ENCODE measurements around the gene SOBP. TPM values are rescaled to one million over a fixed set of nuclear protein-coding genes. Genes with fewer than 3 reads are reported as not detected.

Gene SOBP
- total RNA-seq, 6 donors from 2014 or later: 4.4 to 25.1 (median 12.4) TPM

DNA sequence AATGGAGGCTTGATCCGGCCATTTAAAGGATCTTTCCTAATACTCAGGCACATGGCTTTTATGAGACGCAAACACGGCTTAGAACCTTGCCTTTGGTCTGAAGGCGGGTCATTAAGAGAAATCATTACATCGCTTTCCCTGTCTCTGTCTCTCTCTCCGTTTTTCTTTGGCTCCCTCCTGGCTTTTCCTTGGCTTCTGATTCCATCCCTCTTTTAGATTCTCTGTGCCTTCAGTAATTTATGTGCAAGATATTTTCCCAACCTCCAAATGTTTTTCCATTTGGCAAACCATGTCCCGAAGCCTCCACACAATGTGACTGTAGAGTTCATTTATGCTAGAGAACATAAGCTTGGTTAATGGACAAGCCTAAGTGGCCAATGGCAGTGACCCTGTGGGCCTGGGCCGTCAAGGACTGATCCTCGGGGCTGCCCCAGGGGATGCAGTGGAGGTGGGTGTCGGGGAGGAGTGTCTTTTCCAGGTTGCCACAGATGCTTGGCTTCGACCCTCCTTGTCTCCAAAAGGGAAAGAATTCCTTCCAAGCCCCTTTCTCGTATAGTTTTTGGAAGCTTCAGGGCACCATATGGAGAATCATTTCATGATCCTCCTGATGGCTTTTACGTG lies 177.2 kb downstream of the SOBP start:
- no peak for DNase-seq
- no peak for ATAC-seq (ENCODE audit: low FRiP score in 2 of 2)
- Histone ChIP-seq H3K36me3 (no peaks in the 10 kb centered on the region), H3K27ac (no peak overlapping the region), H3K4me1 (peaks cover 10 to 15% (median 12%) of the 10 kb centered on the region in 4 donors), H3K27me3 (no peaks in the 10 kb centered on the region), H3K4me3 (no peak overlapping the region), H3K9me3 (no peaks in the 10 kb centered on the region)
- TF ChIP-seq POLR2AphosphoS5 (IDR thresholded peaks at IDR 0.05) (no peak), EP300 (IDR thresholded peaks at IDR 0.05) (no peak), POLR2A (IDR thresholded peaks at IDR 0.05) (no peak)
- TF ChIP-seq, protein P1, sequence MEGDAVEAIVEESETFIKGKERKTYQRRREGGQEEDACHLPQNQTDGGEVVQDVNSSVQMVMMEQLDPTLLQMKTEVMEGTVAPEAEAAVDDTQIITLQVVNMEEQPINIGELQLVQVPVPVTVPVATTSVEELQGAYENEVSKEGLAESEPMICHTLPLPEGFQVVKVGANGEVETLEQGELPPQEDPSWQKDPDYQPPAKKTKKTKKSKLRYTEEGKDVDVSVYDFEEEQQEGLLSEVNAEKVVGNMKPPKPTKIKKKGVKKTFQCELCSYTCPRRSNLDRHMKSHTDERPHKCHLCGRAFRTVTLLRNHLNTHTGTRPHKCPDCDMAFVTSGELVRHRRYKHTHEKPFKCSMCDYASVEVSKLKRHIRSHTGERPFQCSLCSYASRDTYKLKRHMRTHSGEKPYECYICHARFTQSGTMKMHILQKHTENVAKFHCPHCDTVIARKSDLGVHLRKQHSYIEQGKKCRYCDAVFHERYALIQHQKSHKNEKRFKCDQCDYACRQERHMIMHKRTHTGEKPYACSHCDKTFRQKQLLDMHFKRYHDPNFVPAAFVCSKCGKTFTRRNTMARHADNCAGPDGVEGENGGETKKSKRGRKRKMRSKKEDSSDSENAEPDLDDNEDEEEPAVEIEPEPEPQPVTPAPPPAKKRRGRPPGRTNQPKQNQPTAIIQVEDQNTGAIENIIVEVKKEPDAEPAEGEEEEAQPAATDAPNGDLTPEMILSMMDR (IDR thresholded peaks at IDR 0.05): no peak
- WGBS, 2 donors: 88% methylated on average over 12 to 13 of the region's 13 CpGs

DNA sequence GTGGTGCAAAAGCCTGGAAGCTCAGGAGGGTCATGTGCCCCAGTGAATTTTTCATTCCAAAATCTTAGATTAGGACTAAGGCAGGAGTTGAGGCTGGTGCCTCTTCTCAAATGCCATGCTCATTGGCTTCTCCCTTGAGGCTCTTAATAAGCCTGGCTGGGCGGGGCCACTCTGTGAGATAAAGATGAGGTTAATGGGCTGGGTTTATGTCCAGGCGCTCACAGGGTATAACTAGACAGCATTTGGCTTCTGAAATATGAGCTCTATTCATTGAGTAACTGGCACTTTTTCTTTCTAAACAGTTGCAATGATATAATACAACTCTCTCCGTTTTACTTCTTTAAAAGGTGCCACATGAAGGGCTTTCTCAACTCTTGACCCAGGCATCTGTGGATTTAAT lies 177.9 kb downstream of the SOBP start:
- Histone ChIP-seq H3K36me3 (no peaks in the 10 kb centered on the region), H3K4me1 (peaks cover 10 to 15% (median 12%) of the 10 kb centered on the region in 4 donors), H3K4me3 (no peak overlapping the region), H3K9me3 (no peaks in the 10 kb centered on the region), H3K27me3 (no peaks in the 10 kb centered on the region), H3K27ac (no peak overlapping the region)
- TF ChIP-seq POLR2AphosphoS5 (IDR thresholded peaks at IDR 0.05): no peak
- TF ChIP-seq, protein P1 (IDR thresholded peaks at IDR 0.05): no peak
- ATAC-seq (ENCODE audit: low FRiP score in 2 of 2): no peak
- WGBS, 2 donors: 86 to 92% methylated on average over 3 of the region's 3 CpGs
- DNase-seq: no peak

DNA sequence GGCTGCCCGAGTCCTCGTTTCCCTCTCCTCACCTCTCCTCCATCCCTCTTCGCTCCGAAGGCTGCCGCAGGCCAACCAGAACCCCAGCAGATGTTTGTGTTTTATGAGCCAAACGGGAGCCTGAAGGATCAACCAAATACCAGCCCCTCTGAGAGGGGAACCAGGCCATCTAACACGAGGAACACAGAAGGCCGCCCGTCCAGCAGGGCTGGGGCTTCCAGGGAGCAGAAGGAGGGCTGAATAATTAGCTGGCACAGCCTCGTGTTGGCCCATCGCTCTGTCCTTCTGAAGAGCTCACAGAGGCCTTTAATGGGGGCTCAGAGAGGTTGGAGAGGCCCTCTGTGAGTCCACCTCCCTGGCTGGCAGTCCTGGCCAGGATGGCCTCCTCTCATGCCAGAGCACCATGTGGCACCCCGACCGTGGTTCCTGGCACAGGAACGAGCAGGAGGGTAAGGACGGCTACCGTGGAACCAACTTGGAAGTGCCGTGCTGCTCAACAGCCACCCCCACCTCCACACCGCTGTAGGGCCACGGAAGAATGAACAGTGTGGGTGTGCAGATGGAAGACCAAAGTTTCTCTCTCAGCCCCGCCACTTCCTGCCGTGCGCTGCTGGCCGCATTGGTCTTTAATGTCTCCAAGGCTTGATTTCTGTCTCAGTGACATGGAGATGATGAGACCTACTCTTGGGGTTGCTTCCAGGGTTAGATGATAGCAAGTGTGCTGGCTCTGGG lies 179.0 kb downstream of the SOBP start:
- peaks cover 10 to 15% (median 12%) of the 10 kb centered on the region in 4 donors for H3K4me1 ChIP-seq
- no peaks in the 10 kb centered on the region for H3K9me3 ChIP-seq
- no peak for ATAC-seq (ENCODE audit: low FRiP score in 2 of 2)
- H3K36me3 ChIP-seq: no peaks in the 10 kb centered on the region
- no peak overlapping the region for H3K27ac ChIP-seq
- no peak overlapping the region for H3K4me3 ChIP-seq
- no peaks in the 10 kb centered on the region for H3K27me3 ChIP-seq
- 81 to 94% methylated on average over 14 to 23 of the region's 23 CpGs for WGBS, 2 donors
- TF ChIP-seq EP300 (IDR thresholded peaks at IDR 0.05) (no peak), POLR2A (IDR thresholded peaks at IDR 0.05) (no peak), POLR2AphosphoS5 (IDR thresholded peaks at IDR 0.05) (no peak)
- TF ChIP-seq, protein P1 (IDR thresholded peaks at IDR 0.05): no peak
- peak in 1 of 2 donors; percentile 61 for DNase-seq

DNA sequence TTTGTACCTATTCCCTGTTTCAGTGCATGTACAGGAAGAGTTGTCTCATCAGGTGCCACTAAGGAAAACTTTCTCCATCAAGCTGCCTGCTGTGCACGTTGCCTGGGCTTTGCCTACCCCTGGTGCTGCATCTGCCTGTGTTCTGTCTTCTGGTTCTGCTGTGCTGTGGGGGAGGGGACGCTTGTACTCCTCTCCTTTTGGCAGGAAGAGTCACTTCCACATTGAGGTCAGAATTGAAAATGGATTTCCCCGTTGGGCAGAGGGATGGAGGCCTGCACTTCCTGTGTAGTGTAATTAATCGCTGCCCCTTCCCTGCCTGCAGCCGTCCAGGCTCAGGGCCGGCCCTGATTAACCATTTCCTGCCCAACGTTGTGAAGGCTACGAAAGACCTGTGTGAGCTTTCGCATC lies 180.9 kb downstream of the SOBP start:
- Histone ChIP-seq H3K9me3 (no peaks in the 10 kb centered on the region), H3K36me3 (no peaks in the 10 kb centered on the region), H3K27ac (no peak overlapping the region), H3K4me3 (no peak overlapping the region), H3K27me3 (no peaks in the 10 kb centered on the region), H3K4me1 (peaks cover 15 to 23% (median 18%) of the 10 kb centered on the region in 4 donors)
- 22 to 28% methylated on average over 5 to 9 of the region's 9 CpGs for WGBS, 2 donors
- TF ChIP-seq POLR2AphosphoS5 (IDR thresholded peaks at IDR 0.05) (peak in 1 of 2 donors; percentile 47), EP300 (IDR thresholded peaks at IDR 0.05) (no peak), POLR2A (IDR thresholded peaks at IDR 0.05) (no peak)
- TF ChIP-seq, protein P1 (IDR thresholded peaks at IDR 0.05): no peak
- DNase-seq (peak in 1 of 2 donors; percentile 59), ATAC-seq (ENCODE audit: low FRiP score in 2 of 2) (peak; percentile 17 to 62)

Measured in upper lobe of left lung (tissue), 6 donors.